Colonic mucosa (tissue), 4 donors: ENCODE measurements around the gene STX4. TPM values are rescaled to one million over a fixed set of nuclear protein-coding genes. Genes with fewer than 3 reads are reported as not detected.
A peak's percentile ranks its signal among the peaks of the same experiment; 100 is the strongest.

Experiments
- DNase-seq: peaks from one replicate; pipeline ENCODE4 v3.0.0-alpha.2; 2020
- H3K27ac ChIP-seq: fragments of 200-600 bp; one replicate; pipeline ENCODE4 v1.8.0; 2021
- H3K27me3 ChIP-seq: fragments of 200-600 bp; one replicate; pipeline ENCODE4 v1.8.0; 2021
- H3K36me3 ChIP-seq: fragments of 200-600 bp; one replicate; pipeline ENCODE4 v1.8.0; 2021
- H3K4me1 ChIP-seq: fragments of 200-600 bp; one replicate; pipeline ENCODE4 v1.8.0; 2021; ENCODE audit warnings: mild to moderate bottlenecking
- H3K4me3 ChIP-seq: fragments of 200-600 bp; one replicate; pipeline ENCODE4 v1.8.0; 2021
- H3K9ac ChIP-seq, 2 donors: one replicate each; pipeline ENCODE4 v1.7.0; 2013; ENCODE audit warnings: control low read depth in 2 of 2, low read depth in 2 of 2, low read length in 2 of 2
- H3K9me3 ChIP-seq: fragments of 200-600 bp; one replicate; pipeline ENCODE4 v1.8.0; 2021
- intact Hi-C: fragments of 100-400 bp; cut with DNase I; formaldehyde crosslinking; loops from one replicate; pipeline ENCODE4 v1.14.1; 2022
- total RNA-seq, 2 donors: library from RNA; stranded (reverse); fragmentation: NEBNext Ultra II Directional in 1 of 2; extraction: Animal tissue kit (Norgen Biotek cat#: 25700) in 1 of 2; gene quantifications; one replicate each; pipeline ENCODE4 v1.2.1, GENCODE V29; 2021
- TF ChIP-seq, protein P1 (sequence below): fragments of 200-600 bp; IDR thresholded peaks from one replicate; pipeline ENCODE4 v1.8.0; 2022; ENCODE audit warnings: antibody characterized with exemption, mild to moderate bottlenecking
- donor health status: healthy.
- donor health status: DM: no; HTN: no; CAD: no.
- donor health status: DM: no; HTN: no; CAD: no.

The STX4 gene, protein sequence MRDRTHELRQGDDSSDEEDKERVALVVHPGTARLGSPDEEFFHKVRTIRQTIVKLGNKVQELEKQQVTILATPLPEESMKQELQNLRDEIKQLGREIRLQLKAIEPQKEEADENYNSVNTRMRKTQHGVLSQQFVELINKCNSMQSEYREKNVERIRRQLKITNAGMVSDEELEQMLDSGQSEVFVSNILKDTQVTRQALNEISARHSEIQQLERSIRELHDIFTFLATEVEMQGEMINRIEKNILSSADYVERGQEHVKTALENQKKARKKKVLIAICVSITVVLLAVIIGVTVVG
- total RNA-seq, result 10 to 100 TPM; 70.8 to 71.4 TPM

DNA sequence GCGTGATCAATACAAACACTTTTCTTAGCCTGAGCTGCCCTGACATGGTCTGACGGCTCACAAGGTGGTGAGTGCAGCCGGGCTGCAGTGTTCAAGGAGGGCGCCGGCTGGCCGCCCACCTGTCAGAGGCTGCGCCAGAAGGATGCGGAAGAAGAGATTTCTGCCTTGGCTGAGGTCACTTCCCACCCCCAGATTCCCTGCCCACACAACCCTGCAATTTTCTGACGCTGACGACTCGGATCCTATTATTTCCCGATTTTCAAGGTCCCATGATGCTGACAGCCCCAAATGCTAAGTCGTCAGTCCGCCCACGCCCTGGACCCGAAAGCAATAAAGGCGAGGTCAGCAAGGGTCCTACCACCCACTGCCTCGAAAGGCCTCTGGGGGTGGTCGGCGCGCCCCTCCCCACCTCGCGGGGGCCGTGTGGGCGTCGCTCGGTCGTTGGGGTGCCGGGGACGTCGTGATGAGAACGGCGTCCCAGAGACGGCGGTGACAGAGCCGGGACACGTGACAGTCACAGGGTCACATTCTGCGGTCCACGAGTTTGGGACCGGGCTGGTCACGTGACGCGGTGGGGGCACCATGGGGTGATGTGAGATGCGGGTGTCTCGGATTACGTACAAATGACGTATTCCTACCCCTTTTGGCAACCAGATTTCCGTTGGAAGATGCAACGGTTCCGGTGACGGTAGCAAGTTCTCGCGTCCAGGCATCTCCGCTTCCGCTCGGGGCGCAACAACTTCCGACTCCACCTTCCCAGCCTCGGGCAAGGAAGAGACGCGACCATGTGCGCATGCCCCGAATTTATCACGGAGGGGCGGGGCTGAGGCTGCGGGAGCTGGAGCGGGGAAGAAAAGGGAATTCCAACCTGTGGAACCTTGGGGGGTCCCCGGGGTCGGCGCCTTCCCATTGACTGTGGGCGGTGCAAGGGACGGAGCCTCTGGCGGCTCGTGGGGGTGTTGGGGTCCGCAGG is at the start of gene STX4:
Gene STX4 (plus strand): TSS at position 823 of the 973 bp plus-strand sequence. CDS start 248 bp downstream, outside the sequence.
- peaks cover 5% of the 10 kb centered on the region for H3K4me1 ChIP-seq
- peak within 1 kb of the TSS; percentile 89 for H3K4me3 ChIP-seq
- H3K27ac ChIP-seq, result peak within 1 kb of the TSS; percentile 85
- H3K9me3 ChIP-seq, result no peaks in the 10 kb centered on the region
- peak; percentile 99 for DNase-seq
- H3K9ac ChIP-seq, result peak within 1 kb of the TSS; percentile 94 to 95
- intact Hi-C loops, result no loop called here
- no peaks in the 10 kb centered on the region for H3K36me3 ChIP-seq
- H3K27me3 ChIP-seq, result no peaks in the 10 kb centered on the region
- TF ChIP-seq, protein P1, sequence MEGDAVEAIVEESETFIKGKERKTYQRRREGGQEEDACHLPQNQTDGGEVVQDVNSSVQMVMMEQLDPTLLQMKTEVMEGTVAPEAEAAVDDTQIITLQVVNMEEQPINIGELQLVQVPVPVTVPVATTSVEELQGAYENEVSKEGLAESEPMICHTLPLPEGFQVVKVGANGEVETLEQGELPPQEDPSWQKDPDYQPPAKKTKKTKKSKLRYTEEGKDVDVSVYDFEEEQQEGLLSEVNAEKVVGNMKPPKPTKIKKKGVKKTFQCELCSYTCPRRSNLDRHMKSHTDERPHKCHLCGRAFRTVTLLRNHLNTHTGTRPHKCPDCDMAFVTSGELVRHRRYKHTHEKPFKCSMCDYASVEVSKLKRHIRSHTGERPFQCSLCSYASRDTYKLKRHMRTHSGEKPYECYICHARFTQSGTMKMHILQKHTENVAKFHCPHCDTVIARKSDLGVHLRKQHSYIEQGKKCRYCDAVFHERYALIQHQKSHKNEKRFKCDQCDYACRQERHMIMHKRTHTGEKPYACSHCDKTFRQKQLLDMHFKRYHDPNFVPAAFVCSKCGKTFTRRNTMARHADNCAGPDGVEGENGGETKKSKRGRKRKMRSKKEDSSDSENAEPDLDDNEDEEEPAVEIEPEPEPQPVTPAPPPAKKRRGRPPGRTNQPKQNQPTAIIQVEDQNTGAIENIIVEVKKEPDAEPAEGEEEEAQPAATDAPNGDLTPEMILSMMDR, result no peak

DNA sequence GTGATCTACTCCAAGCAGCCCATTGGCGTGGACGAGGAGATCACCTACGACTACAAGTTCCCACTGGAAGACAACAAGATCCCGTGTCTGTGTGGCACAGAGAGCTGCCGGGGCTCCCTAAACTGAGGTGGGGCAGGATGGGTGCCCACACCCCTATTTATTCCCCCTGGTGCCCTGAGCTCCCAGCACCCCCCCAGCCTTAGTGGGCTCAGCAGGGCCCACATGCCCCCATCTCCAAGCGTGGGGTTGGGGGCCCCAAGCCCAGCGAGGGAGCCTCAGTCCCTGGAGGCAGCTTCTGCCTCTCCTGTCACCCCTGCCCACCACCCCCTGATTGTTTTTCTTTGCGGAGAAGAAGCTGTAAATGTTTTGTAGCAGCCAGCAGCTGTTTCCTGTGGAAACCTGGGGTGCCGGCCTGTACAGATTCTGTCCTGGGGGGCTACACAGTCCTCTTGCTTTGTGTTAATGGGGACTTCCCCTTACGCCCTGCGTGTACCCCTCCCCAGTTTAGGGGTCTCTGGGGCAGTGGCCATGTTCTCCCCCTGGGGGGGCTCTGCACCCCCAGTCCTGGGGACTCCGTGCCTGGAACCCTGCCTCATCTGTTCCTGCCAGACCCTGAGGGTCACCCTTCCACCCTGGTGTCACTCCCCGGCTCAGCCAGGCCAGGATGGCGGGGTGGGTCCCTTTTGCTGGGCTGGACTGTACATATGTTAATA is 49.3 kb upstream of the STX4 start:
- no peaks in the 10 kb centered on the region for H3K27me3 ChIP-seq
- peaks cover 9% of the 10 kb centered on the region for H3K36me3 ChIP-seq
- intact Hi-C loops, result loop anchor here (2.0 to 10.0 kb wide), 3 partner anchors 113 to 458 kb away; partner anchors contain the start of gene ZNF843
- H3K9ac ChIP-seq, result no peak overlapping the region
- TF ChIP-seq, protein P1, result no peak
- no peaks in the 10 kb centered on the region for H3K9me3 ChIP-seq
- no peaks in the 10 kb centered on the region for H3K4me1 ChIP-seq
- H3K4me3 ChIP-seq, result no peak overlapping the region
- no peak overlapping the region for H3K27ac ChIP-seq
- DNase-seq, result no peak

DNA sequence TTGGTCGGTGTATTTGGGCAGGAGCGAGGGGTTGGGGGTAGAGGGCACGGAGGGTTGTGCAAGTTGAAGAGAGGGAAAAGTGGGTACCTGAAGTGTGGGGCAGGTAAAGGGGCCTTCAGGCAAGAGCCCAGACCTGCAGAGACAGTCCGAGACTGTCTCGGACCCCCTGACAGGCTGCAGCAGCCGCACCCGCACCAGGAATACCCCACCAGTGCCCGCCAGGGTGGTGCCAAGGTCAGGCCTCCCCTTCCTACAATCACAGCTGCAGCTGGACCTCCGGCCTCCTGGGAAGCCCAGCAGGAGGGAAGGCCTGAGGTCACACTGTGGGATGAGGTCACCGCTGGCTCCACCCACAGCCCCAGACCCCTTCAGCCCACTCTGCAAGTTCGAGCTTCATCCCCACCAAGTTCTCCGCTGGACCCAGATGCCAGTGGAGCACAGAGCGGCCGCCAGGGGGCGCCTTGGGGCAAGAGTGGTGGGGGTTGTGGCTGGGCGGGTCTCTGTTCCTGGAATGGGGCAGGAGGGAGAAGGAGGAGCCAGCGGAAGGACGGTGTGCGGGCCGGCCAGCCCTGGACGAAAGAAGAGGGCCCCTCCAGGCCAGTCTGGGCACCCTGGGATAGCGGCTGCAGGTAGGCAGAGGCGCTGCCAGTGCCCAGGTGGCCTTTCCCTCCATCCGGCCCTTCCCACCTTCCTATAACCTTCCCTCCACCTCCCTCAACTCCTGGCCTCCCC is 48.5 kb upstream of the STX4 start, which contains the start of gene HSD3B7:
Gene HSD3B7 (plus strand): TSS at position 539 of the 732 bp plus-strand sequence. CDS start 452 bp downstream, outside the sequence.
- H3K4me3 ChIP-seq, result peak within 1 kb of the TSS; percentile 56
- H3K27me3 ChIP-seq, result no peaks in the 10 kb centered on the region
- intact Hi-C loops, result loop anchor here (2.0 to 10.0 kb wide), 5 partner anchors 112 to 882 kb away; partner anchors contain the start of gene ZNF843
- H3K36me3 ChIP-seq, result peaks cover 4% of the 10 kb centered on the region
- H3K9me3 ChIP-seq, result no peaks in the 10 kb centered on the region
- peak within 1 kb of the TSS; percentile 70 to 76 for H3K9ac ChIP-seq
- H3K27ac ChIP-seq, result peak within 1 kb of the TSS; percentile 53
- TF ChIP-seq, protein P1, result peak; percentile 89
- DNase-seq, result peak; percentile 95
- no peaks in the 10 kb centered on the region for H3K4me1 ChIP-seq

DNA sequence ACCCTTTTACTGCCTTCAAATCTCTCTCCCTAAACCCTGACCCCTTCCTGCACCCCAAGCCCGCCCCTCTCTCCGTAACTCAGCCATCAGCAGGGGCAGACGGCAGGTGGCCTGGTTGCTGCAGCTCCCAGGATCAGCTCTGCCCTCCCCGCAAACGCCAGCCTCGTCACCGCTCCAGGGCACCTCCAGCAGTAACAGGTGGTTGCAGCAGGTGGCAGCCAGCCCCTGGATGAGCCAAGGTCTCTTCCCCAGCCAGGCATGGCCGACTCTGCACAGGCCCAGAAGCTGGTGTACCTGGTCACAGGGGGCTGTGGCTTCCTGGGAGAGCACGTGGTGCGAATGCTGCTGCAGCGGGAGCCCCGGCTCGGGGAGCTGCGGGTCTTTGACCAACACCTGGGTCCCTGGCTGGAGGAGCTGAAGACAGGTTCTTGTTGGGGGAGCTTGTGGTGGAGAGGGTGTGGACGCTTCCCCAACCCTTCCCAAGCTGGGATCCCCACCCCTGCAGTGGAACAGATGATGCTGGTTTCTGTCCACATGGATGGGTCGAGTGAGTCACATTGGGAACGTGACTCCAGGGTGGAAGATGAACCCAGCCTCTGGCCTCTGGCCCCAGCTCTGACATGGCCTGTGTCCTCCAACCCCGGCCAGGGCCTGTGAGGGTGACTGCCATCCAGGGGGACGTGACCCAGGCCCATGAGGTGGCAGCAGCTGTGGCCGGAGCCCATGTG is 47.8 kb upstream of the STX4 start:
- intact Hi-C loops, result loop anchor here (2.0 to 10.0 kb wide), 4 partner anchors 111 to 882 kb away; no protein-coding TSS in a partner anchor
- TF ChIP-seq, protein P1, result no peak
- peak overlapping the region; percentile 56 for H3K4me3 ChIP-seq
- H3K27ac ChIP-seq, result peak overlapping the region; percentile 53
- no peaks in the 10 kb centered on the region for H3K27me3 ChIP-seq
- no peaks in the 10 kb centered on the region for H3K9me3 ChIP-seq
- H3K36me3 ChIP-seq, result no peaks in the 10 kb centered on the region
- no peaks in the 10 kb centered on the region for H3K4me1 ChIP-seq
- DNase-seq, result peak; percentile 75
- peak overlapping the region; percentile 70 to 76 for H3K9ac ChIP-seq
